Astrocyte (in vitro differentiated cells and primary cell): ENCODE data around the gene ZNF438. TPM values are rescaled to one million over a fixed set of nuclear protein-coding genes. Genes with fewer than 3 reads are reported as not detected.

Experiments
- DNase-seq: peaks from one replicate; pipeline ENCODE4 v3.0.0-alpha.2; 2010; ENCODE audit warnings: low read depth
- FAIRE-seq: peaks from 2 replicates; lab custom pipeline; 2011; peaks lifted over from hg19 to GRCh38; lab: Jason Lieb, UNC
- H2AFZ ChIP-seq: 2 replicates; pipeline ENCODE4 v1.6.0; 2012; ENCODE audit warnings: low read depth, low read length, inconsistent platforms
- H3K27ac ChIP-seq: 2 replicates; pipeline ENCODE4 v1.5.1; 2011; ENCODE audit warnings: low read depth, low read length, inconsistent platforms
- H3K27me3 ChIP-seq: 2 replicates; pipeline ENCODE4 v1.6.0; 2011; ENCODE audit warnings: low read length, inconsistent platforms; ENCODE audit not compliant: insufficient read depth
- H3K36me3 ChIP-seq: 2 replicates; pipeline ENCODE4 v1.5.1; 2011; ENCODE audit warnings: low read length, inconsistent platforms; ENCODE audit not compliant: insufficient read depth
- H3K4me1 ChIP-seq: 2 replicates; pipeline ENCODE4 v1.5.1; 2011; ENCODE audit warnings: low read length, inconsistent platforms; ENCODE audit not compliant: insufficient read depth
- H3K4me2 ChIP-seq: 2 replicates; pipeline ENCODE4 v1.6.0; 2012; ENCODE audit warnings: low read length, inconsistent platforms
- H3K4me3 ChIP-seq: 2 replicates; pipeline ENCODE4 v1.5.1; 2011; ENCODE audit warnings: low read depth, mild to moderate bottlenecking, low read length, inconsistent platforms; ENCODE audit not compliant: insufficient read depth
- H3K79me2 ChIP-seq: 2 replicates; pipeline ENCODE4 v1.6.0; 2012; ENCODE audit warnings: mild to moderate bottlenecking, low read length, inconsistent platforms; ENCODE audit not compliant: insufficient read depth
- H3K9ac ChIP-seq: 2 replicates; pipeline ENCODE4 v1.6.0; 2012; ENCODE audit warnings: mild to moderate bottlenecking, low read length, inconsistent platforms
- H3K9me3 ChIP-seq: 2 replicates; pipeline ENCODE4 v1.5.1; 2012; ENCODE audit warnings: low read depth, mild to moderate bottlenecking, low read length, inconsistent platforms; ENCODE audit not compliant: insufficient read depth
- H4K20me1 ChIP-seq: 2 replicates; pipeline ENCODE4 v1.6.0; 2012; ENCODE audit warnings: low read length, inconsistent platforms; ENCODE audit not compliant: insufficient read depth
- H3K27ac Mint-ChIP-seq: one replicate; pipeline ENCODE4 v1.8.0; 2021; ENCODE audit warnings: mild to moderate bottlenecking, mixed read lengths; ENCODE audit not compliant: unreplicated experiment
- H3K27me3 Mint-ChIP-seq: one replicate; pipeline ENCODE4 v1.8.0; 2021; ENCODE audit warnings: low read depth, mixed read lengths; ENCODE audit not compliant: unreplicated experiment
- H3K36me3 Mint-ChIP-seq: one replicate; pipeline ENCODE4 v1.8.0; 2021; ENCODE audit warnings: low read depth, mixed read lengths; ENCODE audit not compliant: unreplicated experiment
- H3K4me1 Mint-ChIP-seq: one replicate; pipeline ENCODE4 v1.8.0; 2021; ENCODE audit warnings: low read depth, mixed read lengths; ENCODE audit not compliant: unreplicated experiment
- H3K4me3 Mint-ChIP-seq: one replicate; pipeline ENCODE4 v1.8.0; 2021; ENCODE audit warnings: mild to moderate bottlenecking, moderate library complexity, mixed read lengths; ENCODE audit not compliant: unreplicated experiment
- H3K9me3 Mint-ChIP-seq: one replicate; pipeline ENCODE4 v1.8.0; 2021; ENCODE audit warnings: mild to moderate bottlenecking, mixed read lengths; ENCODE audit not compliant: unreplicated experiment
- EZH2 ChIP-seq: IDR thresholded peaks from 2 replicates; pipeline ENCODE4 v1.6.1; 2012; ENCODE audit warnings: mild to moderate bottlenecking, low read length, inconsistent platforms; ENCODE audit not compliant: insufficient read depth
- total RNA-seq: library from RNA; stranded (reverse); gene quantifications from 2 replicates; pipeline ENCODE4 v1.2.1, GENCODE V29; 2021
- TF ChIP-seq, protein P1 (sequence below): IDR thresholded peaks from 2 replicates; pipeline ENCODE4 v1.5.1; 2011; ENCODE audit warnings: low read depth, mild to moderate bottlenecking, inconsistent platforms, low read length, moderate library complexity; ENCODE audit not compliant: insufficient read depth

The ZNF438 gene
- total RNA-seq, 1 donor from 2014 or later: 2.2 TPM

DNA sequence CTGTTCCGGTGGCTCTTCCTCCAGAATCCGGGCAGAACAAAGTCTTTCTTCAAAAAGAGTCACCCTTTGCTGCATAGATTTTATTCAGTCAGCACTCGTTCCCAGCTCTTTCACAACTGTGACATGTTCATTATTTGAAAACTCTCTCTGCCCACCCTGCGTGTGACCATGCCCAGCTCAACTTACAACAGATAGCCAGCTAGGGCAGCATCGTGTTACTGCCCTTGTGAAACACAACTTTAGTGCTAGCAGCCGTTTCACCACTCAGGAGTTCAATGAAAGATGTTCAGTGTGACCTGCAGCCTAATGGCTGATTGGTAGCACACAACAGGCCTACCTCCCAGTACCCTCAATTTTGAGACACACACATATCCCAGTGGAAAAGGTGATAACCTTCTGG lies 57.9 kb downstream of the ZNF438 start:
- FAIRE-seq (no peak), DNase-seq (no peak)
- H3K27me3 ChIP-seq: no peaks in the 10 kb centered on the region
- Mint-ChIP-seq H3K4me3 (no peak overlapping the region), H3K4me1 (no peaks in the 10 kb centered on the region), H3K9me3 (no peaks in the 10 kb centered on the region), H3K36me3 (no peaks in the 10 kb centered on the region), H3K27me3 (no peaks in the 10 kb centered on the region), H3K27ac (no peak overlapping the region)
- no peaks in the 10 kb centered on the region for H3K79me2 ChIP-seq
- no peaks in the 10 kb centered on the region for H3K9me3 ChIP-seq
- TF ChIP-seq, protein P1, sequence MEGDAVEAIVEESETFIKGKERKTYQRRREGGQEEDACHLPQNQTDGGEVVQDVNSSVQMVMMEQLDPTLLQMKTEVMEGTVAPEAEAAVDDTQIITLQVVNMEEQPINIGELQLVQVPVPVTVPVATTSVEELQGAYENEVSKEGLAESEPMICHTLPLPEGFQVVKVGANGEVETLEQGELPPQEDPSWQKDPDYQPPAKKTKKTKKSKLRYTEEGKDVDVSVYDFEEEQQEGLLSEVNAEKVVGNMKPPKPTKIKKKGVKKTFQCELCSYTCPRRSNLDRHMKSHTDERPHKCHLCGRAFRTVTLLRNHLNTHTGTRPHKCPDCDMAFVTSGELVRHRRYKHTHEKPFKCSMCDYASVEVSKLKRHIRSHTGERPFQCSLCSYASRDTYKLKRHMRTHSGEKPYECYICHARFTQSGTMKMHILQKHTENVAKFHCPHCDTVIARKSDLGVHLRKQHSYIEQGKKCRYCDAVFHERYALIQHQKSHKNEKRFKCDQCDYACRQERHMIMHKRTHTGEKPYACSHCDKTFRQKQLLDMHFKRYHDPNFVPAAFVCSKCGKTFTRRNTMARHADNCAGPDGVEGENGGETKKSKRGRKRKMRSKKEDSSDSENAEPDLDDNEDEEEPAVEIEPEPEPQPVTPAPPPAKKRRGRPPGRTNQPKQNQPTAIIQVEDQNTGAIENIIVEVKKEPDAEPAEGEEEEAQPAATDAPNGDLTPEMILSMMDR: no peak
- no peak for TF ChIP-seq EZH2
- no peak overlapping the region for H2AFZ ChIP-seq
- no peak overlapping the region for H3K4me2 ChIP-seq
- H4K20me1 ChIP-seq: no peaks in the 10 kb centered on the region
- no peak overlapping the region for H3K4me3 ChIP-seq
- H3K36me3 ChIP-seq: no peaks in the 10 kb centered on the region
- H3K9ac ChIP-seq: no peak overlapping the region
- no peaks in the 10 kb centered on the region for H3K4me1 ChIP-seq
- no peak overlapping the region for H3K27ac ChIP-seq

DNA sequence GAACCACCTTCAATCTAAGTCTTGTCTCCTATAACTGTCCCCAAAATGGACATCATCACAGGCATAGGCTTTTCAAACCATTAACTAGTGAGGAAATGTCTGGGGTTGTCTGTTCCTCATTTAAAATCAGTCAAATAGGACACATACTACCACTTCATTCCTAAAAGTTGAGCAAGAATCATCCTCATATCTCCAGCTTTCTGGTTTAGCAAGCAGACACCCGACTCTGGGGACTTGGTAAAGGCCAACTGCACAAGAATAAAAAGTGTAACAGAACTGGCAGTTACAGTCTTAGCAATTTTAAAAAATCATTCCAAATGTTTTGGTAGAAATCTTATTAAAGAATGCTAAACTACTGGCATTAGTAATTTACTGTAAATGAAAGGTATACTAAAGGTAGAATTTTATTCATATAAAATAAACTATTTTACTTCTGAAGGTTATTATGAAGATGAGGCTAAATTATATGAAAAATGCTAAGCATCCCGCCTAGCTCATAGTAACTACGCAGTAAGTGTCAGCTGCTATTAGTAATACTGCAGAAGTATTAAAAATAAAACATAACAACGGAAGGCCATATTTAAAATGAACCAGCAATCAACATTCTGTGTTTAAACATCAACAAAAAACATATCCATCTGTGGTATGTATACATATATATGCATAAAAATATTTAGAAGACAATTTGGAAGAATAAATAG lies 60.8 kb downstream of the ZNF438 start:
- DNase-seq: no peak
- Histone ChIP-seq H3K27ac (no peak overlapping the region), H3K4me1 (no peaks in the 10 kb centered on the region), H3K9ac (no peak overlapping the region), H3K9me3 (no peaks in the 10 kb centered on the region), H3K79me2 (no peaks in the 10 kb centered on the region), H2AFZ (no peak overlapping the region), H3K4me3 (no peak overlapping the region), H4K20me1 (no peaks in the 10 kb centered on the region), H3K4me2 (no peak overlapping the region), H3K27me3 (no peaks in the 10 kb centered on the region), H3K36me3 (no peaks in the 10 kb centered on the region)
- Mint-ChIP-seq H3K4me3 (no peak overlapping the region), H3K36me3 (no peaks in the 10 kb centered on the region), H3K9me3 (no peaks in the 10 kb centered on the region), H3K4me1 (peaks cover 4% of the 10 kb centered on the region), H3K27me3 (no peaks in the 10 kb centered on the region), H3K27ac (no peak overlapping the region)
- TF ChIP-seq, protein P1: no peak
- no peak for TF ChIP-seq EZH2
- no peak for FAIRE-seq

DNA sequence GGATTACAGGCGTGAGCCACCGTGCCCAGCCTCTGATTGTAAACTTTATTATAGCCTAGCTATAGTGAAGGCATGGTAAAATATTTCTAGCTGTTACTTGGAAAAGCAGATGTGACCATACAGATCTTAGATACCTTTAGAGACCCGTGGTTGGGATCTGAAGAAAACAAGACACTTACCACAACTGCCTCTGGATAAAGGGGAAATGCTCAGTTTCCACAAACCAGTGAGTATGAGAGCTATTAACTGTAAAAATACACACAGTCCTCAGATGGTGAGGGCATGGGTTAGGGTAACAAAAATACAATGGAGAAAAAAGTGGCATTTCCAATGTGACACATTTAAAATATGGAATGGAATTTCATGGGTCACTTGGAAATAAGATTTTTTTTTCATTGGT lies 63.0 kb downstream of the ZNF438 start:
- no peak overlapping the region for H3K27ac ChIP-seq
- H3K79me2 ChIP-seq: no peaks in the 10 kb centered on the region
- FAIRE-seq (peak; percentile 32), DNase-seq (no peak)
- H3K4me2 ChIP-seq: no peak overlapping the region
- Mint-ChIP-seq H3K36me3 (no peaks in the 10 kb centered on the region), H3K27ac (no peak overlapping the region), H3K4me1 (peaks cover 10% of the 10 kb centered on the region), H3K9me3 (no peaks in the 10 kb centered on the region), H3K27me3 (no peaks in the 10 kb centered on the region), H3K4me3 (no peak overlapping the region)
- no peak for TF ChIP-seq EZH2
- TF ChIP-seq, protein P1: no peak
- H2AFZ ChIP-seq: no peak overlapping the region
- no peaks in the 10 kb centered on the region for H3K4me1 ChIP-seq
- H3K4me3 ChIP-seq: no peak overlapping the region
- no peak overlapping the region for H3K9ac ChIP-seq
- no peaks in the 10 kb centered on the region for H4K20me1 ChIP-seq
- H3K27me3 ChIP-seq: no peaks in the 10 kb centered on the region
- no peaks in the 10 kb centered on the region for H3K36me3 ChIP-seq
- H3K9me3 ChIP-seq: no peaks in the 10 kb centered on the region
